Karpas-422 (cell line): ENCODE measurements around the gene DMPK. TPM values are rescaled to one million over a fixed set of nuclear protein-coding genes. Genes with fewer than 3 reads are reported as not detected.

Experiments used
- DNase-seq: peaks from one replicate; pipeline ENCODE4 v3.0.0-alpha.2; 2015
- H2AFZ ChIP-seq: fragments of 200-600 bp; sonication (generic); 2 replicates; pipeline ENCODE4 v1.6.1; 2014; ENCODE audit warnings: antibody characterized with exemption, low read length, mixed read lengths
- H3K27ac ChIP-seq: fragments of 200-600 bp; sonication (generic); 2 replicates; pipeline ENCODE4 v1.5.1; 2014; ENCODE audit warnings: mild to moderate bottlenecking, low read length, moderate library complexity
- H3K27me3 ChIP-seq: fragments of 200-600 bp; sonication (generic); 2 replicates; pipeline ENCODE4 v1.6.1; 2014; ENCODE audit warnings: low read length, mixed read lengths
- H3K36me3 ChIP-seq: fragments of 200-600 bp; sonication (generic); 2 replicates; pipeline ENCODE4 v1.6.1; 2014; ENCODE audit warnings: low read length, mixed read lengths; ENCODE audit not compliant: insufficient read depth
- H3K4me1 ChIP-seq: fragments of 200-600 bp; sonication (generic); 2 replicates; pipeline ENCODE4 v1.6.1; 2014; ENCODE audit warnings: mild to moderate bottlenecking, low read length, mixed read lengths
- H3K4me2 ChIP-seq: fragments of 200-600 bp; sonication (generic); 2 replicates; pipeline ENCODE4 v1.6.1; 2014; ENCODE audit warnings: low read length, low read depth, mild to moderate bottlenecking; ENCODE audit not compliant: poor library complexity, severe bottlenecking
- H3K4me3 ChIP-seq: fragments of 200-600 bp; sonication (generic); 2 replicates; pipeline ENCODE4 v1.5.1; 2014; ENCODE audit warnings: mild to moderate bottlenecking, antibody characterized with exemption, low read length, mixed read lengths
- H3K79me2 ChIP-seq: fragments of 200-600 bp; sonication (generic); 2 replicates; pipeline ENCODE4 v1.6.1; 2014; ENCODE audit warnings: mild to moderate bottlenecking, low read length, mixed read lengths
- H3K9ac ChIP-seq: fragments of 200-600 bp; sonication (generic); 2 replicates; pipeline ENCODE4 v1.6.0; 2014; ENCODE audit warnings: low read length
- H3K9me2 ChIP-seq: fragments of 200-600 bp; sonication (generic), shearing (Covaris generic); replicated peaks from 2 replicates; pipeline ENCODE4 v1.6.0; 2014; ENCODE audit warnings: mild to moderate bottlenecking, low read length, moderate library complexity; ENCODE audit not compliant: insufficient read depth
- H3K9me3 ChIP-seq: fragments of 300-700, 200-600 bp; sonication (generic); 2 replicates; pipeline ENCODE4 v1.6.1; 2014; ENCODE audit warnings: low read length, mixed read lengths
- H4K20me1 ChIP-seq: fragments of 200-600 bp; sonication (generic); 2 replicates; pipeline ENCODE4 v1.6.1; 2014; ENCODE audit warnings: mild to moderate bottlenecking, antibody characterized with exemption, low read length, low read depth; ENCODE audit not compliant: insufficient read depth
- total RNA-seq: library from RNA; depleted of rRNA; stranded (reverse); fragments of >200 nt; shearing (Covaris generic); gene quantifications from 2 replicates; pipeline ENCODE4 v1.2.3, GENCODE V29; 2014; ENCODE audit warnings: low replicate concordance; rRNA removed

Gene DMPK
- 11.5 and 33.7 TPM in 2 replicates for total RNA-seq

- Histone ChIP-seq H3K36me3 (peaks cover 4% of the 10 kb centered on the region; the same call in 1 of the 2 replicates), H3K79me2 (no peaks in the 10 kb centered on the region), H3K27ac (no peak within 1 kb of the TSS), H3K4me3 (no peak within 1 kb of the TSS), H3K9ac (no peak within 1 kb of the TSS), H3K4me1 (peaks cover 14% of the 10 kb centered on the region), H4K20me1 (peaks cover 14% of the 10 kb centered on the region; the same call in 1 of the 2 replicates), H2AFZ (no peak within 1 kb of the TSS), H3K9me2 (no peaks in the 10 kb centered on the region), H3K9me3 (no peaks in the 10 kb centered on the region), H3K27me3 (no peaks in the 10 kb centered on the region), H3K4me2 (no peak within 1 kb of the TSS)
- DNase-seq, result no peak
Measured at GRCh38 chr19:45782162-45782691, at the start of gene DMPK. TSS of gene DMPK (minus strand) at chr19:45782490. CDS start at chr19:45782352, 138 bp downstream.

DNA sequence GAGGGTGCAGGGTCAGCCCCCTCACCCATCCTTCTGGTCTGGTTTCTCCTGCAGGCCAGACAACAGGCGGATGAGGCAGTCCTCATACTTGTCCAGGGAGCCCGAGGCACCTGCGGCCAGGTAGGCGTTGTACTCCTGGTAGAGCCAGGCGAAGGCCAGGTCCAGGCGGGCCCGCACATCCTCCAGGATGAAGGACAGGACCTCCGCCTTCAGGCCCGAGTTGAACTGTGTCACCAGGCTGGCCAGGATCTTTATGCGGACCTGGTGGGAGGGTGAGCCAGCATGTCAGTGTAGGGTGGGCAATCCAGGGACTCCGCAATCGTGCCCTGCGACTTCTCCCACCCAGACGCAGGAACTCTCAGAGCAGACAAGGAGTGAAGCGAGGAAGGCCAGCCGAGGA, 46.7 kb upstream of the DMPK start:
- no peak for DNase-seq
- peaks cover 8% of the 10 kb centered on the region; the same call in 1 of the 2 replicates for H3K36me3 ChIP-seq

DNA sequence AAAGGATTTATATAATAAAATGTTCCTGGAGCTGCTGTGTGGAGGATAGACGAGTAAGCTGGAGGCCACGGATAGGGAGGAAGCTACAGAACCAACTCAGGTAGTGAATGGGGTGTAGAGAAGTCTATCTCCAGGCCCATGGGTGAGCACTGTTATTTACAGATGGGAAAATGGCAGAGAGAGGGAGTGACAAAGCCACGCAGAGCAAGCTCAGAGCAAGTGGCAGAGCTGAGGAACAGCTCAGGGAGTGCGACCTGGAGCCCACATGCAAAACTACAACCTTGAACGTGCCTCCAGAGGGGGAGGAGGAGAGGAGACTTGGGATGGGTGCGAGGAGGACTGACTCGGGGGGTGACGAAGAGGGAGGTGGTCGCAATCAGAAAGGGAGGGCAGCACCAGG, 46.2 kb upstream of the DMPK start:
- no peaks in the 10 kb centered on the region for H3K79me2 ChIP-seq
- H3K9me2 ChIP-seq, result no peaks in the 10 kb centered on the region
- H4K20me1 ChIP-seq, result no peaks in the 10 kb centered on the region
- H3K9ac ChIP-seq, result no peak overlapping the region
- no peak overlapping the region for H3K4me3 ChIP-seq
- no peaks in the 10 kb centered on the region for H3K9me3 ChIP-seq
- H3K4me1 ChIP-seq, result no peaks in the 10 kb centered on the region
- H3K4me2 ChIP-seq, result no peak overlapping the region
- no peak for DNase-seq
- H3K36me3 ChIP-seq, result peaks cover 8% of the 10 kb centered on the region; the same call in 1 of the 2 replicates
- H2AFZ ChIP-seq, result no peak overlapping the region
- no peaks in the 10 kb centered on the region for H3K27me3 ChIP-seq
- no peak overlapping the region for H3K27ac ChIP-seq

More for the DNA sequence above, 46.7 kb upstream of the DMPK start:
- Histone ChIP-seq H4K20me1 (no peaks in the 10 kb centered on the region), H3K79me2 (no peaks in the 10 kb centered on the region), H2AFZ (no peak overlapping the region), H3K9ac (no peak overlapping the region), H3K27ac (no peak overlapping the region), H3K9me2 (no peaks in the 10 kb centered on the region), H3K4me2 (no peak overlapping the region), H3K9me3 (no peaks in the 10 kb centered on the region), H3K4me1 (no peaks in the 10 kb centered on the region), H3K4me3 (no peak overlapping the region), H3K27me3 (no peaks in the 10 kb centered on the region)

DNA sequence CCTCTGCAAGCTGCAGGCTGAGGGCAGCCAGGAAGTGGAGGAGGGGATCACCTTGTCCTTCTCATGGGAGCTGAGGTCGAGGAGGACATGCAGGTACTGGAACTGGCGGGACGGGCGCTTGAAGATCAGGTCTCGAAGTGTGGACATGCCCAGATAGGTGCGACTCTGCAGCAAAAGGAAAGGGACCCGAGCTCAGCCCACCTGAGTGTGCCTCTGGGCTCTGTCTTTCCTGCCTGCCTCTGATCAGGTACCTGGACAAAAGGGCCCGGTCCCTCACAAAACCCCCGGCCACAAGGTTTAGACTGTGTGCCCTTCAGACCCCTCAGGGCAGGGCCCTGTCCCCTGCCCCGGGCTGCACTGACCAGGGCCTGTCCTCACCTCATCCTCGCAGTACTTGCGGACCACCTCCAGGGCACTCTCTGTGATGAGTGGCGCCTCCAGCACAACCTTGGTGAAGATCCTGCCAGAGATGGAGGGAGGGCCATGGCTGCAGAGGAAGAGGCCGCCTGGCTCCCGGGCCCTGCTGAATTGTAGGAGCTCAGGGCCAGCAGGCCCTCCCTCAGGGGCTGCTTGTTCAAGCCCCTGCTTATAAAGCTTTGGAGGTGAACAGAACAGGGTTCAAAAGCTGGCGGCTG, 45.3 kb upstream of the DMPK start:
- H3K9ac ChIP-seq, result no peak overlapping the region
- peaks cover 13% of the 10 kb centered on the region; the same call in 1 of the 2 replicates for H3K36me3 ChIP-seq
- no peak overlapping the region for H3K4me3 ChIP-seq
- H3K79me2 ChIP-seq, result no peaks in the 10 kb centered on the region
- H4K20me1 ChIP-seq, result no peaks in the 10 kb centered on the region
- H3K27ac ChIP-seq, result no peak overlapping the region
- no peak overlapping the region for H3K4me2 ChIP-seq
- no peaks in the 10 kb centered on the region for H3K9me3 ChIP-seq
- no peak for DNase-seq
- H3K9me2 ChIP-seq, result no peaks in the 10 kb centered on the region
- no peak overlapping the region for H2AFZ ChIP-seq
- H3K27me3 ChIP-seq, result no peaks in the 10 kb centered on the region
- H3K4me1 ChIP-seq, result no peaks in the 10 kb centered on the region

GRCh38 chr19:45826934-45827333, 44.6 kb upstream of the DMPK start:
- Histone ChIP-seq H3K27me3 (no peaks in the 10 kb centered on the region), H4K20me1 (no peaks in the 10 kb centered on the region), H2AFZ (no peak overlapping the region), H3K9me3 (no peaks in the 10 kb centered on the region), H3K79me2 (no peaks in the 10 kb centered on the region), H3K9me2 (no peaks in the 10 kb centered on the region), H3K4me3 (no peak overlapping the region), H3K36me3 (peaks cover 9% of the 10 kb centered on the region; the same call in 1 of the 2 replicates), H3K4me2 (no peak overlapping the region), H3K4me1 (no peaks in the 10 kb centered on the region), H3K27ac (no peak overlapping the region), H3K9ac (no peak overlapping the region)
- DNase-seq, result no peak

GRCh38 chr19:45825917-45826893, 43.9 kb upstream of the DMPK start:
- Histone ChIP-seq H3K36me3 (peaks cover 9% of the 10 kb centered on the region; the same call in 1 of the 2 replicates), H4K20me1 (no peaks in the 10 kb centered on the region), H3K4me1 (no peaks in the 10 kb centered on the region), H3K9me2 (no peaks in the 10 kb centered on the region), H2AFZ (no peak overlapping the region), H3K27ac (no peak overlapping the region), H3K9ac (no peak overlapping the region), H3K79me2 (no peaks in the 10 kb centered on the region), H3K9me3 (no peaks in the 10 kb centered on the region), H3K4me3 (no peak overlapping the region), H3K4me2 (no peak overlapping the region), H3K27me3 (no peaks in the 10 kb centered on the region)
- no peak for DNase-seq

DNA sequence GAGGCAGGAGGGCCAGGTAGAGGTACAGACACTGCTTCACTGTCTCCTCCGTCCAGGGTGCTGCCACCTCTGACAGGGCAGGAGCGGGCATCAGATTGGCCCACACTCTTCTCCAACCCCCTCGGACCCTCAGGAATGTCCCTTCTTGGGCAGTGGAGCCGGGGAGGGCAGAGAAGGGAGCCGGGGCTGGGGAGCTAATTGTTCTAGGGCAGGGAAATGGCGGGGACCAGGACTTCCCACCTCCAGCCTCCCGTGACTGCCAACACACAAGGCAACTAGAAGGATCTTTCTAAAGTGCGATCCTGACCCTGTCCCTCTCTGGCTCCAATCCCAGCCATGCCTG, 42.9 kb upstream of the DMPK start:
- Histone ChIP-seq H2AFZ (no peak overlapping the region), H3K9me2 (no peaks in the 10 kb centered on the region), H3K79me2 (no peaks in the 10 kb centered on the region), H3K27ac (no peak overlapping the region), H3K36me3 (peaks cover 8% of the 10 kb centered on the region; the same call in 1 of the 2 replicates), H4K20me1 (no peaks in the 10 kb centered on the region), H3K4me1 (no peaks in the 10 kb centered on the region), H3K4me2 (no peak overlapping the region), H3K27me3 (no peaks in the 10 kb centered on the region), H3K9ac (no peak overlapping the region), H3K4me3 (no peak overlapping the region), H3K9me3 (no peaks in the 10 kb centered on the region)
- DNase-seq, result no peak
